Testis (tissue), 3 donors: Measurements from ENCODE around the gene RABAC1. TPM values are rescaled to one million over a fixed set of nuclear protein-coding genes. Genes with fewer than 3 reads are reported as not detected.
A peak's percentile ranks its signal among the peaks of the same experiment; 100 is the strongest.

ENCODE experiments used
- DNase-seq: peaks from one replicate; pipeline ENCODE4 v3.0.0-alpha.2; 2019
- H3K27ac ChIP-seq, 2 donors: fragments of 200-600 bp; sonication (generic); one replicate each; pipeline ENCODE4 v1.5.1; 2019
- H3K27me3 ChIP-seq: fragments of 200-600 bp; sonication (generic); one replicate; pipeline ENCODE4 v1.5.1; 2019
- H3K36me3 ChIP-seq: fragments of 200-600 bp; sonication (generic); one replicate; pipeline ENCODE4 v1.5.1; 2017; ENCODE audit warnings: low read depth; ENCODE audit errors: missing control alignments
- H3K4me1 ChIP-seq: fragments of 200-600 bp; sonication (generic); one replicate; pipeline ENCODE4 v1.5.1; 2019
- H3K4me3 ChIP-seq, 2 donors: fragments of 200-600 bp; sonication (generic); one replicate each; pipeline ENCODE4 v1.5.1; 2017 to 2019
- H3K9me3 ChIP-seq: fragments of 200-600 bp; sonication (generic); one replicate; pipeline ENCODE4 v1.5.1; 2017
- POLR2A ChIP-seq: fragments of 450-650 bp; IDR thresholded peaks from one replicate; pipeline ENCODE4 v1.6.1; 2017; ENCODE audit warnings: antibody characterized with exemption, mild to moderate bottlenecking, moderate library complexity
- WGBS, 2 donors: methylation state at CpG; one replicate each; pipeline ENCODE4 v1.1.5; 2018; 5-methylcytosine and 5-hydroxymethylcytosine counted together
- intact Hi-C: fragments of 100-400 bp; cut with DNase I; formaldehyde crosslinking; loops from one replicate; pipeline ENCODE4 v1.15.1; 2023; ENCODE audit warnings: low total_unique reads
- polyA plus RNA-seq: library from polyadenylated mRNA; stranded (reverse); fragments of 350-450 nt; fragmentation: Illumina TruSeq; extraction: RNeasy Lipid Tissue Mini Kit (QIAGEN cat#74804); gene quantifications from one replicate; pipeline ENCODE4 v1.2.3, GENCODE V29; 2014; ENCODE audit warnings: low read depth, low replicate concordance; ENCODE audit not compliant: insufficient read depth
- total RNA-seq, 2 donors: library from RNA; depleted of rRNA; stranded (reverse); fragments of >200 nt; gene quantifications; one replicate each; pipeline ENCODE4 v1.2.3, GENCODE V29; 2016
- TF ChIP-seq, protein P1 (sequence below), 3 experiments: fragments of 450-650 bp in 2 of 3; fragments of 200-600 bp in 1 of 3; sonication (generic) in 1 of 3; IDR thresholded peaks; one replicate each; pipeline ENCODE4 v1.5.1; 2016 to 2019; ENCODE audit warnings: antibody characterized with exemption in 3 of 3, mild to moderate bottlenecking in 2 of 3, moderate library complexity in 1 of 3

The RABAC1 gene
- total and polyA plus RNA-seq, 3 donors from 2014 or later, result 143 to 196 (median 182) TPM

DNA sequence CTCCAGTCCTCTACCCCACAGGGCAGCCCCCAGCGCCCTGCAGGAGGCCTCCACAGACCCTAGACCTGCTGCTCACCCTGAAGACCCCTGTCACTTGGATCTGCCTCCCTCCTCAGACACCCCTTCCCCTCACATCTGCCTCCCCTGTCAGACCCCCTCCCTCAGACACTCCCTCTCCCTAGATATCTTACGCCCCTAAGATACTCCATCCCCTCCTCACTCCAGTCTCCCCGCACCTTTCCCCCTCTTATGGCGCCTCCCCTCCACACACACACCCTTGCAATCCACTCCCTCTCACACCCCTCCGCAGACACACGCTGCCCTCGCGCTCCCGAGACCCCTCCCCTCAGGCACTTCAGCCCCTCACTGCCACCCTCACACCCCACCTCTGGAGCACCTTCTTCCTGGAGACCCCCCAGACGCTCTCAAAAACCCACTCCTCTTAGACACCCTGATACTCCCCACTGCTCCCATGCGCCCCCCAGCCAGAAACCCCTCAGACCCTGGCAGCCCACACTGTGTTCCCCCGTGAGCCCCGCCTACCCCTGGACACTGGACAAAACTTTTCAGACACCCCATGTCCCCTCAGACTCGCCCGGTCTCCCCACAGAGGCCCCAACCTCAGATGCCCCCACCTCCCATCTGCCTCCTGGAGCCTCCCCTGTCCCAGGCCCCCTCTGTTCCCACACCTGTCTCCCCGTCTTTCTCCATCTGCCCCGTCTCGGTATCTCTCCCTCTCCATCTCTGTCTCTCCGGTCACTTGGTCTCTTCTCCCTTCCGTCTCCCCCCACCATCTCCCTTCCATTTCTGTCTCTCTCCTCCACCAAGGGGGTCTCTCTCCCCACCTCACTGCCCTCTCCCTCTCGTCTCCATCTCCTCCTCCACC, 45.3 kb downstream of the RABAC1 start:
- intact Hi-C loops, result no loop called here
- H3K9me3 ChIP-seq, result no peaks in the 10 kb centered on the region
- no peaks in the 10 kb centered on the region for H3K27me3 ChIP-seq
- H3K36me3 ChIP-seq, result no peaks in the 10 kb centered on the region
- 14 to 15% methylated on average over 21 of the region's 21 CpGs for WGBS, 2 donors
- H3K4me3 ChIP-seq, result no peak overlapping the region
- DNase-seq, result no peak
- H3K27ac ChIP-seq, result no peak overlapping the region
- TF ChIP-seq, protein P1, sequence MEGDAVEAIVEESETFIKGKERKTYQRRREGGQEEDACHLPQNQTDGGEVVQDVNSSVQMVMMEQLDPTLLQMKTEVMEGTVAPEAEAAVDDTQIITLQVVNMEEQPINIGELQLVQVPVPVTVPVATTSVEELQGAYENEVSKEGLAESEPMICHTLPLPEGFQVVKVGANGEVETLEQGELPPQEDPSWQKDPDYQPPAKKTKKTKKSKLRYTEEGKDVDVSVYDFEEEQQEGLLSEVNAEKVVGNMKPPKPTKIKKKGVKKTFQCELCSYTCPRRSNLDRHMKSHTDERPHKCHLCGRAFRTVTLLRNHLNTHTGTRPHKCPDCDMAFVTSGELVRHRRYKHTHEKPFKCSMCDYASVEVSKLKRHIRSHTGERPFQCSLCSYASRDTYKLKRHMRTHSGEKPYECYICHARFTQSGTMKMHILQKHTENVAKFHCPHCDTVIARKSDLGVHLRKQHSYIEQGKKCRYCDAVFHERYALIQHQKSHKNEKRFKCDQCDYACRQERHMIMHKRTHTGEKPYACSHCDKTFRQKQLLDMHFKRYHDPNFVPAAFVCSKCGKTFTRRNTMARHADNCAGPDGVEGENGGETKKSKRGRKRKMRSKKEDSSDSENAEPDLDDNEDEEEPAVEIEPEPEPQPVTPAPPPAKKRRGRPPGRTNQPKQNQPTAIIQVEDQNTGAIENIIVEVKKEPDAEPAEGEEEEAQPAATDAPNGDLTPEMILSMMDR (IDR thresholded peaks at IDR 0.05), result no peak
- no peak for TF ChIP-seq POLR2A
- peaks cover 6% of the 10 kb centered on the region for H3K4me1 ChIP-seq

- Histone ChIP-seq H3K27me3 (no peaks in the 10 kb centered on the region), H3K27ac (no peak overlapping the region), H3K4me1 (peaks cover 6% of the 10 kb centered on the region), H3K36me3 (no peaks in the 10 kb centered on the region), H3K4me3 (peak overlapping the region in 1 of 2 donors; percentile 17), H3K9me3 (no peaks in the 10 kb centered on the region)
- DNase-seq, result no peak
- TF ChIP-seq, protein P1 (IDR thresholded peaks at IDR 0.05), result no peak
- TF ChIP-seq POLR2A, result no peak
- intact Hi-C loops, result no loop called here
- WGBS, 2 donors, result 1 to 2% methylated on average over 42 to 51 of the region's 51 CpGs
Observed at GRCh38 chr19:41912899-41913537, 46.1 kb downstream of the RABAC1 start.

- Histone ChIP-seq H3K9me3 (no peaks in the 10 kb centered on the region), H3K4me3 (no peak overlapping the region), H3K27ac (no peak overlapping the region), H3K27me3 (no peaks in the 10 kb centered on the region), H3K36me3 (no peaks in the 10 kb centered on the region), H3K4me1 (peaks cover 6% of the 10 kb centered on the region)
- intact Hi-C loops, result no loop called here
- TF ChIP-seq, protein P1 (IDR thresholded peaks at IDR 0.05), result no peak
- TF ChIP-seq POLR2A, result no peak
- DNase-seq, result no peak
- WGBS, 2 donors, result 19 to 37% methylated on average over 29 of the region's 29 CpGs
Observed at GRCh38 chr19:41911889-41912731, 47.0 kb downstream of the RABAC1 start.

- Histone ChIP-seq H3K9me3 (no peaks in the 10 kb centered on the region), H3K27ac (no peak overlapping the region), H3K27me3 (no peaks in the 10 kb centered on the region), H3K36me3 (no peaks in the 10 kb centered on the region), H3K4me1 (peaks cover 6% of the 10 kb centered on the region), H3K4me3 (no peak overlapping the region)
- 67 to 71% methylated on average over 13 of the region's 13 CpGs for WGBS, 2 donors
- DNase-seq, result no peak
- no peak for TF ChIP-seq POLR2A
- TF ChIP-seq, protein P1 (IDR thresholded peaks at IDR 0.05), result no peak
- intact Hi-C loops, result no loop called here
Observed at GRCh38 chr19:41910992-41911888, 47.9 kb downstream of the RABAC1 start.
